GM23248 (cell line): ENCODE results near the gene MACIR.

Experiments
- EZH2 ChIP-seq: fragments of 200-600 bp; sonication (generic); IDR thresholded peaks from 2 replicates; pipeline ENCODE4 v1.6.1; 2018; ENCODE audit warnings: antibody characterized with exemption, mild to moderate bottlenecking; ENCODE audit not compliant: insufficient read depth, poor library complexity, severe bottlenecking
- EZH2phosphoT487 ChIP-seq: fragments of 200-600 bp; sonication (generic); IDR thresholded peaks from 2 replicates; pipeline ENCODE4 v1.6.1; 2018; ENCODE audit warnings: antibody characterized with exemption, moderate library complexity, mild to moderate bottlenecking, low read depth; ENCODE audit not compliant: insufficient read depth

- no peak for TF ChIP-seq EZH2phosphoT487
- no peak for TF ChIP-seq EZH2
Observed at GRCh38 chr5:103289024-103289423, 30.5 kb downstream of the MACIR start.
